Astrocyte (in vitro differentiated cells and primary cell): ENCODE measurements around the gene FGFRL1. TPM values are rescaled to one million over a fixed set of nuclear protein-coding genes. Genes with fewer than 3 reads are reported as not detected.

ENCODE experiments used
- DNase-seq: peaks from one replicate; pipeline ENCODE4 v3.0.0-alpha.2; 2010; ENCODE audit warnings: low read depth
- FAIRE-seq: peaks from 2 replicates; lab custom pipeline; 2011; peaks lifted over from hg19 to GRCh38; lab: Jason Lieb, UNC
- H2AFZ ChIP-seq: 2 replicates; pipeline ENCODE4 v1.6.0; 2012; ENCODE audit warnings: low read depth, low read length, inconsistent platforms
- H3K27ac ChIP-seq: 2 replicates; pipeline ENCODE4 v1.5.1; 2011; ENCODE audit warnings: low read depth, low read length, inconsistent platforms
- H3K27me3 ChIP-seq: 2 replicates; pipeline ENCODE4 v1.6.0; 2011; ENCODE audit warnings: low read length, inconsistent platforms; ENCODE audit not compliant: insufficient read depth
- H3K36me3 ChIP-seq: 2 replicates; pipeline ENCODE4 v1.5.1; 2011; ENCODE audit warnings: low read length, inconsistent platforms; ENCODE audit not compliant: insufficient read depth
- H3K4me1 ChIP-seq: 2 replicates; pipeline ENCODE4 v1.5.1; 2011; ENCODE audit warnings: low read length, inconsistent platforms; ENCODE audit not compliant: insufficient read depth
- H3K4me2 ChIP-seq: 2 replicates; pipeline ENCODE4 v1.6.0; 2012; ENCODE audit warnings: low read length, inconsistent platforms
- H3K4me3 ChIP-seq: 2 replicates; pipeline ENCODE4 v1.5.1; 2011; ENCODE audit warnings: low read depth, mild to moderate bottlenecking, low read length, inconsistent platforms; ENCODE audit not compliant: insufficient read depth
- H3K79me2 ChIP-seq: 2 replicates; pipeline ENCODE4 v1.6.0; 2012; ENCODE audit warnings: mild to moderate bottlenecking, low read length, inconsistent platforms; ENCODE audit not compliant: insufficient read depth
- H3K9ac ChIP-seq: 2 replicates; pipeline ENCODE4 v1.6.0; 2012; ENCODE audit warnings: mild to moderate bottlenecking, low read length, inconsistent platforms
- H3K9me3 ChIP-seq: 2 replicates; pipeline ENCODE4 v1.5.1; 2012; ENCODE audit warnings: low read depth, mild to moderate bottlenecking, low read length, inconsistent platforms; ENCODE audit not compliant: insufficient read depth
- H4K20me1 ChIP-seq: 2 replicates; pipeline ENCODE4 v1.6.0; 2012; ENCODE audit warnings: low read length, inconsistent platforms; ENCODE audit not compliant: insufficient read depth
- H3K27ac Mint-ChIP-seq: one replicate; pipeline ENCODE4 v1.8.0; 2021; ENCODE audit warnings: mild to moderate bottlenecking, mixed read lengths; ENCODE audit not compliant: unreplicated experiment
- H3K27me3 Mint-ChIP-seq: one replicate; pipeline ENCODE4 v1.8.0; 2021; ENCODE audit warnings: low read depth, mixed read lengths; ENCODE audit not compliant: unreplicated experiment
- H3K36me3 Mint-ChIP-seq: one replicate; pipeline ENCODE4 v1.8.0; 2021; ENCODE audit warnings: low read depth, mixed read lengths; ENCODE audit not compliant: unreplicated experiment
- H3K4me1 Mint-ChIP-seq: one replicate; pipeline ENCODE4 v1.8.0; 2021; ENCODE audit warnings: low read depth, mixed read lengths; ENCODE audit not compliant: unreplicated experiment
- H3K4me3 Mint-ChIP-seq: one replicate; pipeline ENCODE4 v1.8.0; 2021; ENCODE audit warnings: mild to moderate bottlenecking, moderate library complexity, mixed read lengths; ENCODE audit not compliant: unreplicated experiment
- H3K9me3 Mint-ChIP-seq: one replicate; pipeline ENCODE4 v1.8.0; 2021; ENCODE audit warnings: mild to moderate bottlenecking, mixed read lengths; ENCODE audit not compliant: unreplicated experiment
- EZH2 ChIP-seq: IDR thresholded peaks from 2 replicates; pipeline ENCODE4 v1.6.1; 2012; ENCODE audit warnings: mild to moderate bottlenecking, low read length, inconsistent platforms; ENCODE audit not compliant: insufficient read depth
- total RNA-seq: library from RNA; stranded (reverse); gene quantifications from 2 replicates; pipeline ENCODE4 v1.2.1, GENCODE V29; 2021
- TF ChIP-seq, protein P1 (sequence below): IDR thresholded peaks from 2 replicates; pipeline ENCODE4 v1.5.1; 2011; ENCODE audit warnings: low read depth, mild to moderate bottlenecking, inconsistent platforms, low read length, moderate library complexity; ENCODE audit not compliant: insufficient read depth

FGFRL1 gene
- total RNA-seq, 1 donor from 2014 or later = 64.2 TPM

DNA sequence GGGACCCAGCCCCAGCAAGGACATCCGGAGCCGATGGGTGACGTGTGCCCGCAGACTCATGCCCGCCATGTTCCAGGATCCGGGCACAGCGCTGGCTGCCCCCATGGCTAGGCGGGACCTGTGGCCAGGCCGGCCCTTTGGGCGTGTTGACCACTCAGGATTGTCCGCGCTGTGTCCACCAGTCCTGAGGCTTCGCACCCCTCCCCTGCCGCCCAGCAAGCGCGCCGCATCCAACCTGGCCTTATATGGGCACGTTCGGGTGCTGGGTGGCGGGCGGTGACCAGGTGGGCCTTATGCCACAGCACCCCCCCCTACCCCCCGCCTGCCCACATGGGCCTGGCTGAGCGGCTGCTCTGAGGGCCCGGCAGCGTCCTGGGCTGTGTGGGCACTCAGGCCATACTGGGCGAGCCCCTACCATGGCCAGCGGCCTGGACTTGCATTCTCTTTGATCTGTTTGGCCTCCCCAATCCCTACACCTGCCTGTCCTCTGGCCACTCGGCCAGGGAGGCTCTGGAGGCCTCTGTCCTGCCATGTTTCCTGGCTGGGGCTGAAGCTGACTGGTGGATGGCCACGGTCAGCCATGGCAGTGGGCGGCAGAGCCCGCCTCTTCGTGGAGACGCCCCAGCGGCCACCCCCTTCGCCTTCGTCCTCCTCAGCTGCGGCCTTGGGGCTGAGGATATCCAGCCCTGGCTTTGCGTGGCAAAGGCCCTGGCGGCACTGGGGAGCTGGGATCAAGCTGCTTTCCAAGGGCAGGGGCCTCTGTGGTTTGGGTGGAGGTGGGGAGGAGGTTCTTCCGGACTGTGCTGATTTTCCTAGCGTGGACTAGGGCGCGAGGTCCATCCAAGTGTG is 2.0 kb downstream of the FGFRL1 start:
- Histone ChIP-seq H4K20me1 (peaks cover 57% of the 10 kb centered on the region), H3K9ac (no peak overlapping the region), H3K4me3 (no peak overlapping the region), H3K79me2 (peaks cover 51% of the 10 kb centered on the region), H3K27ac (no peak overlapping the region), H3K4me1 (peaks cover 36% of the 10 kb centered on the region), H2AFZ (no peak overlapping the region), H3K27me3 (peaks cover 7% of the 10 kb centered on the region), H3K9me3 (no peaks in the 10 kb centered on the region), H3K4me2 (peak overlapping the region; percentile 84), H3K36me3 (no peaks in the 10 kb centered on the region)
- Mint-ChIP-seq H3K4me3 (peak overlapping the region; percentile 52), H3K36me3 (peaks cover 2% of the 10 kb centered on the region), H3K27ac (peak overlapping the region; percentile 44), H3K4me1 (peaks cover 2% of the 10 kb centered on the region), H3K27me3 (peaks cover 8% of the 10 kb centered on the region), H3K9me3 (peaks cover 2% of the 10 kb centered on the region)
- TF ChIP-seq, protein P1, sequence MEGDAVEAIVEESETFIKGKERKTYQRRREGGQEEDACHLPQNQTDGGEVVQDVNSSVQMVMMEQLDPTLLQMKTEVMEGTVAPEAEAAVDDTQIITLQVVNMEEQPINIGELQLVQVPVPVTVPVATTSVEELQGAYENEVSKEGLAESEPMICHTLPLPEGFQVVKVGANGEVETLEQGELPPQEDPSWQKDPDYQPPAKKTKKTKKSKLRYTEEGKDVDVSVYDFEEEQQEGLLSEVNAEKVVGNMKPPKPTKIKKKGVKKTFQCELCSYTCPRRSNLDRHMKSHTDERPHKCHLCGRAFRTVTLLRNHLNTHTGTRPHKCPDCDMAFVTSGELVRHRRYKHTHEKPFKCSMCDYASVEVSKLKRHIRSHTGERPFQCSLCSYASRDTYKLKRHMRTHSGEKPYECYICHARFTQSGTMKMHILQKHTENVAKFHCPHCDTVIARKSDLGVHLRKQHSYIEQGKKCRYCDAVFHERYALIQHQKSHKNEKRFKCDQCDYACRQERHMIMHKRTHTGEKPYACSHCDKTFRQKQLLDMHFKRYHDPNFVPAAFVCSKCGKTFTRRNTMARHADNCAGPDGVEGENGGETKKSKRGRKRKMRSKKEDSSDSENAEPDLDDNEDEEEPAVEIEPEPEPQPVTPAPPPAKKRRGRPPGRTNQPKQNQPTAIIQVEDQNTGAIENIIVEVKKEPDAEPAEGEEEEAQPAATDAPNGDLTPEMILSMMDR = no peak
- TF ChIP-seq EZH2 = no peak
- FAIRE-seq (no peak), DNase-seq (no peak)

DNA sequence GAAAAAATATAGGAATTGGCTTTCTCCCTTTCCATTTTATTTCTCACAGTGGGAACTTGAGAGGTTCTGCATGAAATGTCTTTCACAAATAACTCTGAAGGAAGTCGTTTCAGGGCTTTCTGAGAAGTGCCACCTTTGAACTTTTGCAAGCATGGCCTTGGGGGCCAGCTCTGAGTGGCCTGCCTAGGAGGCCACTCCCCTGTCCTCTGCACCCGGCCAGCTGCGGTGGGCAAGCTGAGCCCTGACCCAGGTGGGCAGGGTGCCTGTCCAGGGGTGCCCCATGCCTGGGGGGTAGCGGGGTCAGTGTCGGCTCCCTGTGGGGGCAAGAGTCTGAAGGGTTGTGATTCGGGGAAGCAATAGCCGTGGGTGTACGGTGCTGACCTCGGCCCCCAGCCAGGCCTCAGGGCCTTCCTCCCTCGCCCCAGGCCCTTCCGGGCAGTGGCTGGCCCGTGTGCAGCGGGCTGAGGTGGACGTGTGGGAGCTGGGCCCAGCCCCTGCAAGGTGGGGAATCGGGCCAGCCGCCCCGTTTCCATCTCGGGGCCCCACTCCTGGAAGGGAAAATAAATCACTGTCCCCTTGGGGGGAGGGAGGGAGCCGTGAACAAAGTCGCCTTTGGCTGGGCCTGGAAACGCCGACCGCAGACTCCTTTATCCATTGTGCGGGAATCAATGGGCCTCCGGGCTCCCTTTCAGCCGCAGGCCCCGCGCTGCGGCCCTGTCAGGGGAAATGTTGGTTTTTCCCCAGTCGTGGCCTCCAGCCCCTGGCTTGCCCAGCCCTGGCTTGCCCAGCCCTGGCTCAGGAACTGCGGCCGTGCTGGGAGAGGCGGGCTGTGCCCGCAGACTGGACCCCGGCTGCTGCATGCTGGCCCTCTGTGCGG is 3.1 kb downstream of the FGFRL1 start:
- H3K9me3 Mint-ChIP-seq = no peaks in the 10 kb centered on the region
- no peaks in the 10 kb centered on the region for H3K27me3 ChIP-seq
- H3K27ac ChIP-seq = no peak overlapping the region
- no peaks in the 10 kb centered on the region for H3K36me3 ChIP-seq
- peaks cover 68% of the 10 kb centered on the region for H4K20me1 ChIP-seq
- peak overlapping the region; percentile 45 for H3K4me2 ChIP-seq
- TF ChIP-seq, protein P1 = no peak
- no peak for TF ChIP-seq EZH2
- DNase-seq (no peak), FAIRE-seq (no peak)
- peak overlapping the region; percentile 14 for H3K9ac ChIP-seq
- peak overlapping the region; percentile 52 for H3K4me3 Mint-ChIP-seq
- no peaks in the 10 kb centered on the region for H3K9me3 ChIP-seq
- peaks cover 42% of the 10 kb centered on the region for H3K4me1 ChIP-seq
- H3K79me2 ChIP-seq = peaks cover 60% of the 10 kb centered on the region
- H2AFZ ChIP-seq = no peak overlapping the region
- H3K4me3 ChIP-seq = no peak overlapping the region
- no peaks in the 10 kb centered on the region for H3K27me3 Mint-ChIP-seq
- H3K27ac Mint-ChIP-seq = no peak overlapping the region
- H3K4me1 Mint-ChIP-seq = peaks cover 2% of the 10 kb centered on the region
- peaks cover 2% of the 10 kb centered on the region for H3K36me3 Mint-ChIP-seq
